Gastroesophageal sphincter (tissue), 3 donors: Measurements from ENCODE around the gene CR2.

ENCODE experiments used
- CTCF ChIP-seq, 4 experiments: fragments of 200-600 bp in 2 of 4; fragments of 450-650 bp in 2 of 4; sonication (generic) in 1 of 4; IDR thresholded peaks; one replicate each; pipeline ENCODE4 v1.5.1; 2017 to 2019; ENCODE audit warnings: antibody characterized with exemption in 4 of 4, mild to moderate bottlenecking in 2 of 4, moderate library complexity in 2 of 4
- EP300 ChIP-seq: sonication (generic); formaldehyde crosslinking; IDR thresholded peaks from one replicate; pipeline ENCODE4 v1.6.1; 2017; ENCODE audit warnings: antibody characterized with exemption, mild to moderate bottlenecking
- POLR2A ChIP-seq, 2 donors: fragments of 450-650 bp; IDR thresholded peaks; one replicate each; pipeline ENCODE4 v1.6.1; 2017; ENCODE audit warnings: antibody characterized with exemption in 2 of 2, mild to moderate bottlenecking in 2 of 2, moderate library complexity in 1 of 2
- POLR2AphosphoS5 ChIP-seq: sonication (generic); formaldehyde crosslinking; IDR thresholded peaks from one replicate; pipeline ENCODE4 v1.6.1; 2017; ENCODE audit warnings: antibody characterized with exemption

GRCh38 chr1:207424570-207425131, 29.5 kb upstream of the CR2 start:
- TF ChIP-seq POLR2A (IDR thresholded peaks at IDR 0.05) = no peak
- TF ChIP-seq CTCF (IDR thresholded peaks at IDR 0.05) = no peak
- no peak for TF ChIP-seq EP300
- no peak for TF ChIP-seq POLR2AphosphoS5
